ENCODE results near the gene MINDY4. TPM values are rescaled to one million over a fixed set of nuclear protein-coding genes. Genes with fewer than 3 reads are reported as not detected.
A peak's percentile ranks its signal among the peaks of the same experiment; 100 is the strongest.

Gene MINDY4
- total RNA-seq, 1 donor from 2014 or later: 13.8 TPM

DNA sequence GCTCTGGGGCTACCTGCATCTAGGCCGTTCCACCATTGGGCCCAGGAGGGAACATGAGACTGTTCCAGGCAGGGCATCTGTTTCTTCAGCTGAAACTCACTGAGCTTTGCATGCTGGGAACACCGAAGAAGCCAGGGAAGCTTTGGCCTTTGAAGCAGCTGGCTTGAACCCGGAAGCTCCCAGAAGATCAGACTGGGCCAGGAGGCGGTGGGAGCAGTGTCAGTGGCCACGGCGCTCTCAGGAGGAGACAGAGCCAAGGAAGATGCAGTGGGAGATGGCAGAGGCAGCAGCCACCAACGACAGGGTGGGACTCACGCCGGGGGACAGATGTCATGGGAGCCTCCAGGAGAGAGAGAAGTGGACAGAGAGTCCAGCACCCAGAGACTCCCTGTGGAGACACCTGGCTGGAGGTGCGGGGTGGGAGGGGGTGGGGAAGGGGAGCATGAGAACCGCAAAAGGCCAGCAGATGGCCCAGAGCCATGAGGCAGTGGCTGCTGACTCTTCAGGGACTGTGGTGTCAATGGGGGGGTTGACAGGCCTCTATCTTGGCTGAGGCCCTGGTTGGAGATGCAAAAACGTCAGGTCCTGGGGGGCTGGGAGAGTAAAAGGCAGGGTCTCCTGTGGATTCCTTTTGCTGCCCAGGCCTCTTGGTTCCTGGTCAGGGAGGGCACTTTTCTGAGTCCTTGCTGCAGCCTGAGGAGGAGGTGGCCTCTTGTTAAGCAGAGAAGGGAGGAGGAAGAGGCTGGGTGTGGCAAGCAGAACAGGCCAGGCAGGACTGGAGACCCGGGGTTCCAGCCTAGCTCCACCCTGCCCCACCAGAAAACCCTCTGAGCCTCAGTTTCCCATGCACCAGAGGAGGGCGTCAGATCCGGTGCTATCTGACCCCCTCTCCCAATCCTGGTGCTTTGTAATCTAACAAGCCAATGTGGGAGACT is 134.1 kb downstream of the MINDY4 start:
- H3K4me3 ChIP-seq: no peak overlapping the region
- peaks cover 71% of the 10 kb centered on the region for H3K4me1 ChIP-seq
- H3K27ac ChIP-seq: peak overlapping the region; percentile 62
- intact Hi-C loops (cut with DNase I): no loop called here
- DNase-seq: no peak
- no peaks in the 10 kb centered on the region for H3K9me3 ChIP-seq
- TF ChIP-seq, protein P1, sequence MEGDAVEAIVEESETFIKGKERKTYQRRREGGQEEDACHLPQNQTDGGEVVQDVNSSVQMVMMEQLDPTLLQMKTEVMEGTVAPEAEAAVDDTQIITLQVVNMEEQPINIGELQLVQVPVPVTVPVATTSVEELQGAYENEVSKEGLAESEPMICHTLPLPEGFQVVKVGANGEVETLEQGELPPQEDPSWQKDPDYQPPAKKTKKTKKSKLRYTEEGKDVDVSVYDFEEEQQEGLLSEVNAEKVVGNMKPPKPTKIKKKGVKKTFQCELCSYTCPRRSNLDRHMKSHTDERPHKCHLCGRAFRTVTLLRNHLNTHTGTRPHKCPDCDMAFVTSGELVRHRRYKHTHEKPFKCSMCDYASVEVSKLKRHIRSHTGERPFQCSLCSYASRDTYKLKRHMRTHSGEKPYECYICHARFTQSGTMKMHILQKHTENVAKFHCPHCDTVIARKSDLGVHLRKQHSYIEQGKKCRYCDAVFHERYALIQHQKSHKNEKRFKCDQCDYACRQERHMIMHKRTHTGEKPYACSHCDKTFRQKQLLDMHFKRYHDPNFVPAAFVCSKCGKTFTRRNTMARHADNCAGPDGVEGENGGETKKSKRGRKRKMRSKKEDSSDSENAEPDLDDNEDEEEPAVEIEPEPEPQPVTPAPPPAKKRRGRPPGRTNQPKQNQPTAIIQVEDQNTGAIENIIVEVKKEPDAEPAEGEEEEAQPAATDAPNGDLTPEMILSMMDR (IDR thresholded peaks at IDR 0.05): no peak
- ATAC-seq: peak in 1 of 2 donors; percentile 21
- H3K36me3 ChIP-seq: no peaks in the 10 kb centered on the region
- no peaks in the 10 kb centered on the region for H3K27me3 ChIP-seq (ENCODE audit: low read depth)

DNA sequence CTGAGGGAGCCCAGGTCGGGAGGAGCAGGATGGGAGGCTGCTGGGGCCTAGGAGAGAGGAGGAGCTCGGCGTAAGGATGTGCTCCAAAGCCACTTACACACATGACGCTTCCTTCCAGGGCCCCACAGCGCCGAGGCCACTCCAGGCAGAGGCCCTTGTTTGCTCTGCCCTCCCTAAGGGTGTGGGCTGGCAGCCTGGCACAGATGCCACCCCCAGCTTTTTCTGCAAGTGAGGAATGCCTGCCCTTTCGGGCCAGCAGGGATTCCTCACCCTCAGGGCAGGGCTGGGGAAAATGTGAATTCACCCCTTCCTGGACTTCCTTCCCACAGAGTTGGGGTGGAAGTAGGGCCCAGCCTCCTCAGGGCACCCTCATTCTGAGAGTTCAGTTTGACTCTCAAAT is 134.8 kb downstream of the MINDY4 start:
- no peak overlapping the region for H3K4me3 ChIP-seq
- ATAC-seq (peak; percentile 86), DNase-seq (peak; percentile 88)
- peaks cover 74% of the 10 kb centered on the region for H3K4me1 ChIP-seq
- intact Hi-C loops (cut with DNase I): no loop called here
- TF ChIP-seq, protein P1 (IDR thresholded peaks at IDR 0.05): no peak
- H3K27ac ChIP-seq: peak overlapping the region; percentile 62
- H3K9me3 ChIP-seq: no peaks in the 10 kb centered on the region
- H3K27me3 ChIP-seq (ENCODE audit: low read depth): no peaks in the 10 kb centered on the region
- H3K36me3 ChIP-seq: no peaks in the 10 kb centered on the region

DNA sequence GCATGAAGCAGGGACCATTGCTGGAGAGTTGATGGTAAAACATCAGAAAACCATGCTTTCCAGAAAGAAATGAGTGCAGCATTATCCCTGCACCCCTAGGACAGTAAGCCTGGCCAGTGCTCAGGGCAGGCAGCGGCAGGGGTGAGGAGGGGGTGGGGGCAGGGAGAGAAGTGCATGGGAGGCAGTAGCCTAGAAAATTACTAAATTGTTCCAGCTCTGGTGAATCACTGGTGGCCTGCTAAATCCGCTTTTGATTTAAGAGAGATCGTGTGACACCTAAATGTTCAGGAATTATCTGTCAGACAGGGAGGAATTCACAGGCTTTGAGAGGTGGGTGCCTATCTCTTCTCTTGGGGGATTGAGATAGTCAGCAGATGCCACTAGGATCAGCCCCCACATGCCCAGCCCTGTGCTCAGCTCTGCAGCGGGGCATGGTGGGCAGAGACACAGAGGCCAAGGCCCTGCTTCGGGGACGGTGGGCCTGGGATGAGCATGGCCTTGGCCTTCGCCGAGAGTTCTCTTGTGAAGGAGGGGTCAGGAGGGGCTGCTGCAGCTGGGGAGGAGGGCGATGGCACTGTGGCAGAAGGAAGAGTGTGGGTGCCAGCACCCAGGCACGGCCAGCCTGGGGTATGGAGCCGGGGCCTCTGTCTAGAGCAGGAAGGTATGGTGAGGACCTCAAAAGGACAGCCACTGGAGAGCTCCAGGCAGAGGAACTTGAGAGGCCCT is 135.5 kb downstream of the MINDY4 start:
- peak overlapping the region; percentile 62 for H3K27ac ChIP-seq
- peaks cover 77% of the 10 kb centered on the region for H3K4me1 ChIP-seq
- H3K36me3 ChIP-seq: no peaks in the 10 kb centered on the region
- DNase-seq (no peak), ATAC-seq (no peak)
- no peak overlapping the region for H3K4me3 ChIP-seq
- TF ChIP-seq, protein P1 (IDR thresholded peaks at IDR 0.05): no peak
- intact Hi-C loops (cut with DNase I): no loop called here
- H3K9me3 ChIP-seq: no peaks in the 10 kb centered on the region
- no peaks in the 10 kb centered on the region for H3K27me3 ChIP-seq (ENCODE audit: low read depth)

DNA sequence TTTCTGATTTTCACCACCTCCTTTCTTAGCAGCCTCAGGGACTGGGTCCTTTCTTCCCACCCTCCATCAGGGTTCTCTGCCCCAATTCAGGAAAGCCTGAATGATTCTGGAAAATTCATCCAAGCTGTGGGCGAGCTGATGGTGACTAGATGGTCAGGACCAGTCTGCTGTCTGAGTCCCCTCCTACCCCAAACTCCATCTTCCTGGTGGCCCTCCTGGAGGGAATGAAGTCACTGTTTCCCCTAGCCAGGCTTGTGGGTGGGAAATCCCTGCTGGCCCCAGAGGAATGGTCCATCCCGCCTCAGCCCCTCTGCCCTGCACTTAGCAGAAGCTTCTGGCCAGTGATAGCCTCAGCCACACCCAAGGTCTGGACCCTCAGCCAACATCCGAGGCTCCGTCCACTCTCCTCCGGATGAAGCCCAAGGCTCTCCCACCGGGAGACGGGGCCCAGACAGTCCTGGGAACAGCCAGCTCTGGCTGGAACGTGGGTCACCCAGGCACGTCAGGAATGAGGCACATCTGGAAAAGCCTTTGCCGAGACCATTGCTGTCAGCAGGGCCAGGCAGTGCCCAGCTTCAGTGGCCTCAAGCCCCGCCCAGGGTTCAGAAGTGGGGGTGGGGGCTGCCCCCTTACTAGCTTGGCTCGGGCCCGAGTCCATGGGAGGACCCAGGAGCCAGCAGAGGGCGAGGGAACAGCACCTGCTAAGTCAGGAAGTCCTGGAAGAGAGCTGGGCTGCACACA is 136.5 kb downstream of the MINDY4 start:
- no peak for ATAC-seq
- Histone ChIP-seq H3K4me3 (no peak overlapping the region), H3K27ac (peak overlapping the region; percentile 62), H3K36me3 (no peaks in the 10 kb centered on the region), H3K9me3 (no peaks in the 10 kb centered on the region), H3K4me1 (peaks cover 77% of the 10 kb centered on the region), H3K27me3 (ENCODE audit: low read depth) (no peaks in the 10 kb centered on the region)
- TF ChIP-seq, protein P1 (IDR thresholded peaks at IDR 0.05): no peak
- DNase-seq: no peak
- intact Hi-C loops (cut with DNase I): no loop called here

DNA sequence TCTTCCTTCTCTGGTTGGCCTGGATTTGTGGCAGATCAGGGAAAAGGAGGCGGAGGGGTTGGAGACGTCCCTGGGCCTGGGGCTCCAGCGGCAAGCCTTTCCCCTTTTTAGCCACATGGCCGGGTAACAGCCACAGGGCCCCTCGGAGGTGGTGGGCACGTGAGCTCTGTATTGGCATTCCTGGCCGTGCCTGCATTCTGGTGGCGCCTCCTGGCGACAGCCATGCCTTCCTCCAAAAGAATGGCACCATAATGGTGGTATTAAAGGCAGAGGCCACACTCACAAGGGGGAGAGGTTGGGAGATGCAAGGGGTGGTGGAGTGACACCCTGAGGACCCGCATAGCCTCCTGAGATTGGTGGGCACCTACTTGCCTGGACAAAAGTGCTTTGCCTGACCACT is 137.5 kb downstream of the MINDY4 start:
- TF ChIP-seq, protein P1 (IDR thresholded peaks at IDR 0.05): no peak
- DNase-seq (no peak), ATAC-seq (no peak)
- H3K36me3 ChIP-seq: no peaks in the 10 kb centered on the region
- no peak overlapping the region for H3K4me3 ChIP-seq
- intact Hi-C loops (cut with DNase I): no loop called here
- H3K9me3 ChIP-seq: no peaks in the 10 kb centered on the region
- H3K27ac ChIP-seq: no peak overlapping the region
- no peaks in the 10 kb centered on the region for H3K27me3 ChIP-seq (ENCODE audit: low read depth)
- peaks cover 71% of the 10 kb centered on the region for H3K4me1 ChIP-seq
